ENCODE measurements around the gene HTR3E. TPM values are rescaled to one million over a fixed set of nuclear protein-coding genes. Genes with fewer than 3 reads are reported as not detected.
A peak's percentile ranks its signal among the peaks of the same experiment; 100 is the strongest.

HTR3E gene
- total RNA-seq, 2 experiments from 2014 or later: not detected

DNA sequence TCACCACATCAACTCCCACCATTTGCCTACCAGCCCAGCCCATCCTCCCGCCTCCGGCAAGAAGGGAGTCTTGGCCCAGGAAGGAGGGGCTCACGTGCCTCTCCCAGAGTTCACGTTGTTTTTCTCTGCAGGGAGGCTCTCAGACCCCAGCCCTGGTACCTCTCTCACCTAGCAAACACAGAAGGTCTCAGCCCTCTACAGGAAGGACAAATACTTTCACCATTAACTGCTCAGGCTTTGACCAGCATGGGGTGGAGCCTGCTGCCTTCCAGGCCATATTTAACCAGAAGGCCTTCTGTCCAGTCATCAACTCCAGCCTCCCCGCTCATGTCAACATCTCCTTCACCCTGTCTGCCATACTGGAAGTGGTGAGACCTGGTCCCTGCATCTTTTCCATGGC lies 19.0 kb upstream of the HTR3E start:
- H3K27ac Mint-ChIP-seq: no peak overlapping the region
- no peak overlapping the region for H3K4me3 Mint-ChIP-seq
- no peaks in the 10 kb centered on the region for H3K27me3 Mint-ChIP-seq
- intact Hi-C loops (cut with DNase I, micrococcal nuclease): no loop called here
- H3K4me1 Mint-ChIP-seq: no peaks in the 10 kb centered on the region
- ATAC-seq (no peak), DNase-seq (no peak)
- ChIA-PET POLR2A (no interaction called here), CTCF (no interaction called here)
- no peaks in the 10 kb centered on the region for H3K36me3 Mint-ChIP-seq (ENCODE audit: low read depth)
- no peaks in the 10 kb centered on the region for H3K9me3 Mint-ChIP-seq (ENCODE audit: low read depth)

DNA sequence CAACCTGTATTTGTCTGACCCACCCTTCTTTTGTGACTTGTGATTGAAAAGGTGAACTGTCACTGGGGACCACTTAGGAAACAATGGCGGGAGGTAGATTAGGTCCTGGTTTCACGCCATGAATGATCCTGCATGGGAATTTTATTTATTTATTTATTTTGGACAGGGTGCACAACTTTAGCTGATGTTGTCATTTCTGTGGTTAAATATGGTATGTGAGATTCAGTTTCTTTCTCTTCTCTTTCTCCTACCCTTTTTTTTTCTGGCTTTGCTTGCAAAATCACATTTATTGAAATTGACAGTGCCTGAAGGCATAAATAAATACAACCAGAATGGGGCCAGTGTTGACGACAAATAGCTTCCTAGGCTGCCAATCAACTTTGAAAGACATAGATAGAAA lies 18.0 kb upstream of the HTR3E start:
- H3K27me3 Mint-ChIP-seq: no peaks in the 10 kb centered on the region
- no peaks in the 10 kb centered on the region for H3K9me3 Mint-ChIP-seq (ENCODE audit: low read depth)
- intact Hi-C loops (cut with DNase I, micrococcal nuclease): no loop called here
- H3K4me3 Mint-ChIP-seq: no peak overlapping the region
- no peak overlapping the region for H3K27ac Mint-ChIP-seq
- DNase-seq: no peak
- POLR2A ChIA-PET: no interaction called here
- no peaks in the 10 kb centered on the region for H3K4me1 Mint-ChIP-seq
- ATAC-seq: no peak
- CTCF ChIA-PET: no interaction called here
- no peaks in the 10 kb centered on the region for H3K36me3 Mint-ChIP-seq (ENCODE audit: low read depth)

DNA sequence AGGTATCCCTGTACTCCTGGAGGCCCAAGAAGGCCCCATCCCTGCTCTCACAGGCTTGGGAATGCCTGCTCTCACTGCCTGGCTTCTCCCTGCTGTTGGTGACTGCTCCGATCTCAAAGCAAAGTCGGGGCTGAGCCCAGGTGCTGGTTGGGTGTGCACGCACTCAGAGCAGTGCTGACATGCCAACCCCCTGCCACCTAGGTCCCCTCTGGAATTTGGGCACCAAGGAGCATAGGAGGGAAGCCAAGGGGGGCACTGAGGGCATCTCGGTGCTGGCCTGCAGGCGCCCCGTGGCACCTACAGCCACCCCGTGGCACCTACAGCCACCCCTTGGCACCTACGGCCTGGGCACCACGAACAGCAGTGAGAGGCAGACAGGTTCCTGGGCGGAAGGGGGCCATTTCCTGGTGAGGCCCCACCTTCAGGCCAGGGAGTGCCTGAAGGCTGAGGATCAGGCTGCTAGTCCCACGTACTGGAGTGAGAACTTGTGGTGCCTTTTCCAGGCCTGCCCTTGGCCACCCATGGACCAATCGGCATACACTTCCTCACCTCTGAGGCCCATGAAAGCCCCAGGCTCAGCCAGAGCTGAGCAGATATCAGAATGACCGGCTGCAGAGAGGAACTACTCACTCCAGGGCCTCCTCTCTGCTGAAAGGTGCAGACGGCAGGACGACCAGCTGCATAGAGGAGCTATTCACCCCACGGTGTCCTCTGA lies 15.6 kb upstream of the HTR3E start:
- H3K27ac Mint-ChIP-seq: no peak overlapping the region
- peaks cover 6% of the 10 kb centered on the region for H3K9me3 Mint-ChIP-seq (ENCODE audit: low read depth)
- H3K4me3 Mint-ChIP-seq: no peak overlapping the region
- POLR2A ChIA-PET: no interaction called here
- DNase-seq (no peak), ATAC-seq (no peak)
- H3K36me3 Mint-ChIP-seq (ENCODE audit: low read depth): no peaks in the 10 kb centered on the region
- no peaks in the 10 kb centered on the region for H3K27me3 Mint-ChIP-seq
- intact Hi-C loops (cut with DNase I, micrococcal nuclease): no loop called here
- peaks cover 6% of the 10 kb centered on the region for H3K4me1 Mint-ChIP-seq
- CTCF ChIA-PET: interaction anchor here (0.8 kb wide), 1 partner anchor 90 kb away, joined by 4 read pairs; no protein-coding TSS in a partner anchor

DNA sequence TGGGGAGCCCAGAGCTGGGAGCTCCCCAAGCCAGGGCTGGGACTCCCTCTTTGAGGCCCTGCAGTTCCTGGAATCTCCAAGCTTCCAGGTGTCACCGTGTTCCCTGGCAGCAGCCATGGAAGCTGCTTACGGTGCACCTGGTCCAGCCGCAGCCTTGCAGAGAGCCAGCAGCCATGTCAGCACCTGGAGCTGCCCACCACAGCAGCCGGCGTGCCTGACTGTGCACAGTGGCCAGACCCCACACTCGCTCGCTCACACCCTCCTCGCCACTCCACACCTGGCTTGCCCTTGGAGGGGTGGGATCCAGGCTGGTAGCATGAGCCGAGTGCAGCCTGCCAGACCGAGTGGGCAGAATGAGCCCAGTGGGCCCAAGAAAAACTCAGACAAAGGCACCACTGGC lies 14.8 kb upstream of the HTR3E start:
- DNase-seq (no peak), ATAC-seq (no peak)
- H3K27me3 Mint-ChIP-seq: no peaks in the 10 kb centered on the region
- H3K9me3 Mint-ChIP-seq (ENCODE audit: low read depth): peaks cover 6% of the 10 kb centered on the region
- intact Hi-C loops (cut with DNase I, micrococcal nuclease): no loop called here
- CTCF ChIA-PET: no interaction called here
- POLR2A ChIA-PET: no interaction called here
- H3K36me3 Mint-ChIP-seq (ENCODE audit: low read depth): no peaks in the 10 kb centered on the region
- peaks cover 6% of the 10 kb centered on the region for H3K4me1 Mint-ChIP-seq
- no peak overlapping the region for H3K4me3 Mint-ChIP-seq
- no peak overlapping the region for H3K27ac Mint-ChIP-seq

DNA sequence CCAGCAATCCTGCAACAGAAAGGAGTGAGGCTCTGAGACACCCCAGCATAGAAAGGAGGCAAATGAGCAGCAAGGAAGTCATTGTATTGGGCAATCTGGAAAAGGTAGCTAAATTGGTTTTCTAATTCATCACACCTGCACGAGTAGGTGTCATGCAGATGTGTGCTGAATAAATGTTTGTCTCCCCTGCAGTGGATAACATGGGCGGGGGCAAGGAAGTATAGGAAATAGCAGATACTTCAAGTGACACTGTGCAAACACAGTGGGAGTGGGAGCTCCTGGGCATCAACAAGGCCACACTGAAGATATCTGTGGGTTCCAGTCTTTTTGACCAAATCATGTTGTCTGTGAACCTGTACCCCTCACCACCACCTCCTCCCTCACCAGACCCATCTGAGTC lies 14.4 kb upstream of the HTR3E start:
- Mint-ChIP-seq H3K36me3 (ENCODE audit: low read depth) (no peaks in the 10 kb centered on the region), H3K27me3 (no peaks in the 10 kb centered on the region), H3K27ac (no peak overlapping the region), H3K4me3 (no peak overlapping the region), H3K9me3 (ENCODE audit: low read depth) (peaks cover 6% of the 10 kb centered on the region), H3K4me1 (peaks cover 6% of the 10 kb centered on the region)
- intact Hi-C loops (cut with DNase I, micrococcal nuclease): no loop called here
- ChIA-PET CTCF (no interaction called here), POLR2A (no interaction called here)
- DNase-seq: no peak
- ATAC-seq: no peak

DNA sequence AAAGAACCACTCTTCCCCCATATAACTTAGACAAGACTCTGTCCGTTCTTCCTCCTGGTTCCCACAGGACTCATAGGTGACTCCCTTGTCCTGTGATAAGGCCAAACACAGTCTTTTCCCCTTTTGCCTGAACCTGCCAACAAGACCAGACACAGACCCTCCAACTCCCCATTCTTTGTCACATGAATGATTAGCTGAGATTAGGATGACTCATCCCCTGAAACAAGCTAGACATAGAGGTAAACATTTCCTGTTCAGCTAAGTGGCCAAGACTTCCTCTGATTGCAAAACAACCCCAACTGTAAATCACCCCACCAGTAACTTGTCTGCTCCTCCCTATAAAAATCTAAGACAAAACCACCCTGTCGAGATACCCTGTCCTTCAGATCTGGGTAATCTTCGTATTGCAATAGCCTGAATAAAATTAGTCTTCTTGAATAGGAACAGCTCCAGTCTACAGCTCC lies 11.4 kb upstream of the HTR3E start:
- POLR2A ChIA-PET: no interaction called here

DNA sequence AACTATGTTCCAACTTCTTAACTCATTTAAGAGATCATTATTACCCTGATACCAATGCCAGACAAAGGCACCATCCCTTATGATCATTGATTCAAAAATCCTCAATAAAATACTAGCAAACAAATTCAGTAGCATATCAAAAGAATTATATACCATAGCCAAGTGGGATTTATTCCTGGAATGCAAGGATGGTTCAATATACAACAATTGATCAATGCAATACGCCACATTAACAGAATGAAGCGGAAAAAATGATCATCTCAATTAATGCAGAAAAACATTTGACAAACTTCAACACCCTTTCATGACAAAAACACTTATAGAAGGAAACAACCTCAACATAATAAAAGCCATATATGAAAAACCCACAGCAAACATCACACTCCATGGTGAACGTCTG lies 4.7 kb upstream of the HTR3E start:
- H3K9me3 Mint-ChIP-seq (ENCODE audit: low read depth): peaks cover 10% of the 10 kb centered on the region
- intact Hi-C loops (cut with DNase I, micrococcal nuclease): no loop called here
- ChIA-PET POLR2A (no interaction called here), CTCF (no interaction called here)
- no peak overlapping the region for H3K27ac Mint-ChIP-seq
- DNase-seq (no peak), ATAC-seq (no peak)
- H3K4me1 Mint-ChIP-seq: no peaks in the 10 kb centered on the region
- H3K27me3 Mint-ChIP-seq: peaks cover 2% of the 10 kb centered on the region
- H3K36me3 Mint-ChIP-seq (ENCODE audit: low read depth): peaks cover 4% of the 10 kb centered on the region
- H3K4me3 Mint-ChIP-seq: no peak overlapping the region

More for the DNA sequence above, 11.4 kb upstream of the HTR3E start:
- Mint-ChIP-seq H3K27ac (no peak overlapping the region), H3K36me3 (ENCODE audit: low read depth) (no peaks in the 10 kb centered on the region), H3K4me3 (no peak overlapping the region), H3K4me1 (peaks cover 6% of the 10 kb centered on the region), H3K9me3 (ENCODE audit: low read depth) (peaks cover 6% of the 10 kb centered on the region), H3K27me3 (no peaks in the 10 kb centered on the region)
- DNase-seq: no peak
- CTCF ChIA-PET: no interaction called here
- intact Hi-C loops (cut with DNase I, micrococcal nuclease): no loop called here
- ATAC-seq: peak; percentile 44

DNA sequence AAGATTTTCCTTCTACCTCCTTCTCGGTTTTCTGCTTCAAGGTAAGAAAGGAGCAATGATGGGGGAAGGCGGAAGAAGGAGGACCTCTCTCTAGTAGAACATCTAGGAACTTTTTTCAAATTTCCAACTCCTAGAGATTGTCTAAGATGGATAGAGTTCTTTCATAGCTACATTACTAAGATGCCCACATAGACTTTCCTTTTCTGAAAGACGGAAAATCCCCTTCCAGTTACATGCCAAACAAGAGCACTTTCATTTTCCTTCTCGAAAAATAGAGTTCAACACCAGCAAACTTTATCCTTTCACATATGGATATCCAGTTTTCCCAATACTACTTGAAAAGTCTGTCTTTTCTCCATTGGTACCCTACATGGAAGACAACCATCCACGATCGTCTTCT lies 692 bp downstream of the HTR3E start:
- CTCF ChIA-PET: no interaction called here
- intact Hi-C loops (cut with DNase I, micrococcal nuclease): no loop called here
- Mint-ChIP-seq H3K4me3 (no peak overlapping the region), H3K9me3 (ENCODE audit: low read depth) (no peaks in the 10 kb centered on the region), H3K27me3 (peaks cover 2% of the 10 kb centered on the region), H3K4me1 (no peaks in the 10 kb centered on the region), H3K36me3 (ENCODE audit: low read depth) (no peaks in the 10 kb centered on the region), H3K27ac (no peak overlapping the region)
- ATAC-seq (no peak), DNase-seq (no peak)
- POLR2A ChIA-PET: interaction anchor here (0.5 kb wide), 1 partner anchor 61 kb away, joined by 3 read pairs; no protein-coding TSS in a partner anchor

DNA sequence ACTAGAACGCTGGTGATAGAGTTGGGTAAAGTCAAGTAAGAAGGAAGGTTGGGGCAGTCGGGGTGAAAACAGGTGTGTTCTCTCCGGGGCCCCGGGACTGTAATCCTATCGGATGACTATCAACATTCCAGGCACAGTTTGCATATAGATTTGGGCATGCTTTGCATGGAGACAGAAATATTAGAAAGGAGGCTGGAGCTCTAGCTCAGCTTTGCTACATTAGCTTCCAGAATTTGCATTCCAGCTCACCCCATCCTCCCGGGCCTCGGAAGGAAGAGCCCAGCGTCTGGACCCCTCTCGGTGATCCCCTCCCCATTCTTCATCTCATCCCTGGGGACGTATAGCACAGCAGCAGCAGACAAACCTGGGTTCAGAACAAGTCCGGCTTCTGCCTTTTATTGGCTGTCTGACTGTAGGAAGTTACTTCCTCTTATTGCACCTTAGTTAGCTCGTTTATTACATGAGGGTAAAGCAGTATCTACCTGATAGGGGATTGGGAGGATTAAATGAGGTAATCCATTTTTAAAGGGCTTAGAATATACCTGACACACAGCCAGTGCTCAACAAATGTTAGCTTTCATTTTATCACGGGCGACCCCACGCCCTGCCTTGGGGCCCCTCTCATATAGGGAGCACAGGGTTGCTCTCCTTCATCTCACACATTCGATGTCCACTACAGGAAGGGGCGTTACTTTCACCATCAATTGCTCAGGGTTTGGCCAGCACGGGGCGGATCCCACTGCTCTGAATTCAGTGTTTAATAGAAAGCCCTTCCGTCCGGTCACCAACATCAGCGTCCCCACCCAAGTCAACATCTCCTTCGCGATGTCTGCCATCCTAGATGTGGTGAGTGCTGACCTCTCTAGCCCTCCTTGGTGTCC lies 3.2 kb downstream of the HTR3E start:
- H3K27ac Mint-ChIP-seq: no peak overlapping the region
- H3K4me1 Mint-ChIP-seq: no peaks in the 10 kb centered on the region
- DNase-seq (no peak), ATAC-seq (no peak)
- POLR2A ChIA-PET: no interaction called here
- intact Hi-C loops (cut with DNase I, micrococcal nuclease): no loop called here
- peaks cover 2% of the 10 kb centered on the region for H3K27me3 Mint-ChIP-seq
- CTCF ChIA-PET: no interaction called here
- H3K4me3 Mint-ChIP-seq: no peak overlapping the region
- no peaks in the 10 kb centered on the region for H3K9me3 Mint-ChIP-seq (ENCODE audit: low read depth)
- H3K36me3 Mint-ChIP-seq (ENCODE audit: low read depth): no peaks in the 10 kb centered on the region

DNA sequence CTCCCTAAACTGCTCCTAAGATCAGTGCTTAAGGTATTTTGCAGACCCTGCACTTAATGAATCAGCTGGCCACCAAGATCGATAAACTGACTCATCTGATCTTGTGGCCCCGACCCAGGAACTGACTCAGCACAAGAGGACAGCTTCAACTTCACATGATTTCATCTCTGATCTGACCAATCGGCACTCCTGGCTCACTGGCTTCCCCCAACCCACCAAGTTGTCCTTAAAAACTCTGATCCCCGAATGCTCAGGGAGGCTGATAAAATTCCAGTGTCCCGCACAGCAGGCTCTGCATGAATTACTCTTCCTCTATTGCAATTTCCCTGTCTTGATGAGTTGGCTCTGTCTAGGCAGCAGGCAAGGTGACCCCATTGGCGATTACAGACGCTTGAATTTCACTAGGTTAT lies 13.5 kb downstream of the HTR3E start:
- no peaks in the 10 kb centered on the region for H3K36me3 Mint-ChIP-seq (ENCODE audit: low read depth)
- POLR2A ChIA-PET: no interaction called here
- no peaks in the 10 kb centered on the region for H3K9me3 Mint-ChIP-seq (ENCODE audit: low read depth)
- ATAC-seq: no peak
- peaks cover 8% of the 10 kb centered on the region for H3K27me3 Mint-ChIP-seq
- intact Hi-C loops (cut with DNase I, micrococcal nuclease): no loop called here
- H3K4me3 Mint-ChIP-seq: no peak overlapping the region
- H3K27ac Mint-ChIP-seq: no peak overlapping the region
- CTCF ChIA-PET: interaction anchor here (1.1 kb wide), 1 partner anchor 106 kb away, joined by 3 read pairs; no protein-coding TSS in a partner anchor
- no peaks in the 10 kb centered on the region for H3K4me1 Mint-ChIP-seq
- DNase-seq: no peak

DNA sequence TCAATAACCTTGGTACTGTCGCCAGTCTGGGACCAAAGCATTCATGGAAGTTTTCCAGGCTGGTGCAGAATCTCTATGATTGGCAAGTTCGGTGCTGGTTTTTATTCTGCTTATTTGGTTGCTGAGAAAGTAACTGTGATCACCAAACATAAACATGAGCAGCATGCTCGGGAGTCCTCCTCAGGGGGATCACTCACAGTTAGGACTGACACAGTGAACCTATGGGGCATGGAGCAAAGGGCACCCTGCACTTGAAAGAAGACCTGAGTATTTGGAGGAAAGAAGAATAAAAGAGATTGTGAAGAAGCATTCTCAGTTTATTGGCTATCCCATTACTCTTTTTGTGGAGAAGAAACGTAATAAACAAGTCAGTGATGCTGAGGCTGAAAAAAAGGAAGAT lies 19.2 kb downstream of the HTR3E start:
- Mint-ChIP-seq H3K27me3 (peaks cover 11% of the 10 kb centered on the region), H3K36me3 (ENCODE audit: low read depth) (no peaks in the 10 kb centered on the region)
- CTCF ChIA-PET: interaction anchor here (1.2 to 1.9 kb wide), 4 partner anchors 9 to 220 kb away, joined by 3 to 4 read pairs (median 4); no protein-coding TSS in a partner anchor

DNA sequence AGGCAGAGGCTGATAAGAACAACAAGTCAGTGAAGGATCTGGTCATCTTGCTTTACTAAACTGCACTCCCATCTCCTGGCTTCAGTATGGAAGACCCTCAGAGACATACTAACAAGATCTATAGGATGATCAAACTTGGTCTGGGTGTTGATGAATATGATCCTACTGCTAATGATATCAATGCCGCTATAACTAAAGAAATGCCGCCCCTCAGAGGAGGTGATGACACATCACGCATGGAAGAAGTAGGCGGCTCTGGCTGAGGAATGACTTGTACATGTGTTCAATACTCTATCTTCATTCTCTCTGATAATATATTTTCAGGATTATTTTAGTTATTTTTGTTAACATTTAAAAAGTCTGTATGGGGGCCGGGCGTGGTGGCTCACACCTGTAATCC lies 20.8 kb downstream of the HTR3E start:
- ChIA-PET POLR2A (no interaction called here), CTCF (interaction anchor here (1.9 kb wide), 1 partner anchor 222 kb away, joined by 4 read pairs; no protein-coding TSS in a partner anchor)
- Mint-ChIP-seq H3K27me3 (peaks cover 11% of the 10 kb centered on the region), H3K36me3 (ENCODE audit: low read depth) (no peaks in the 10 kb centered on the region), H3K27ac (no peak overlapping the region), H3K9me3 (ENCODE audit: low read depth) (no peaks in the 10 kb centered on the region), H3K4me1 (no peaks in the 10 kb centered on the region), H3K4me3 (no peak overlapping the region)
- ATAC-seq (no peak), DNase-seq (no peak)
- intact Hi-C loops (cut with DNase I, micrococcal nuclease): no loop called here

More for the DNA sequence above, 19.2 kb downstream of the HTR3E start:
- Mint-ChIP-seq H3K27ac (no peak overlapping the region), H3K4me1 (no peaks in the 10 kb centered on the region), H3K4me3 (no peak overlapping the region), H3K9me3 (ENCODE audit: low read depth) (no peaks in the 10 kb centered on the region)
- POLR2A ChIA-PET: no interaction called here
- ATAC-seq (no peak), DNase-seq (no peak)
- intact Hi-C loops (cut with DNase I, micrococcal nuclease): no loop called here

Measured in activated CD4-positive, alpha-beta T cell treated with anti-CD3 and anti-CD28 coated beads for 36 hours (primary cell).